ENCODE data around the gene UNC13D. TPM values are rescaled to one million over a fixed set of nuclear protein-coding genes. Genes with fewer than 3 reads are reported as not detected.

UNC13D gene
- total RNA-seq, 4 donors from 2014 or later, result 3.2 to 27.1 (median 8.2) TPM

DNA sequence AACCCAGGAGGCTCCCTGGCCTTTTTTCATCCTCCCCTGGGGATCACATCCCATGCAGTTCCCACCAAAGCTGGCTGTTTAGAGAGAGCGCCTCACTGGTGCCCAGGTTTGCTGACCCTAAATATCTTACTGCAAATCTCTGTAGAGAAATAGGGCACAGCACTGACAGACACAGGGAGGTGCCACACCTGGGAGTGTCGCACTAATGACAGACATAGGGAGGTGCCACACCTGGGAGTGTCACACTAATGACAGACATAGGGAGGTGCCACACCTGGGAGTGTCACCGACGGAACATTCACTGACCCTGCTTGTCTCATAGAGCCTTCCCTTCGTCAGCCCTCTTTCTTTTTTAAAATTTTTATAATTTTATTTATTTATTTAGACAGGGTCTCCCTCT lies 34.0 kb downstream of the UNC13D start:
- ATAC-seq (ENCODE audit: low FRiP score), result no peak
- DNase-seq (ENCODE audit: low spot score), result no peak

DNA sequence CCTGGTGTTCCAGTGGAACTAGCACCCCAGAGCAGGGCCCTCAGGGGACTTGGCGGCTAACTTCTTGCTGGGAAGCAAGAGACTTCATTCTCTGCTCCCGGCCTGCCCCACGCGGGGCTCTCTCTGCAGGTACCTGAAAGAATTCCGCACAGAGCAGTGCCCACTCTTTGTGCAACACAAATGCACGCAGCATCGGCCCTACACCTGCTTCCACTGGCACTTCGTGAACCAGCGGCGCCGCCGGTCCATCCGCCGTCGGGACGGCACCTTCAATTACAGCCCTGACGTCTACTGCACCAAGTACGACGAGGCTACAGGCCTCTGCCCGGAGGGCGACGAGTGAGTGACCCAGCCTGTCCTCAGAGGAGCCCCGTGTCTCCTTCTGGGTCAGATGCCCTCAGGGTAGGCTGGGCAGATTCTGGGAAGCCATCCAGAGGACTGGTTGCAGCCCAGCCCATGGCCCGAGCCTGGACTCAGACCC lies 34.5 kb downstream of the UNC13D start:
- DNase-seq (ENCODE audit: low spot score), result no peak
- ATAC-seq (ENCODE audit: low FRiP score), result no peak
- TF ChIP-seq, protein P1, sequence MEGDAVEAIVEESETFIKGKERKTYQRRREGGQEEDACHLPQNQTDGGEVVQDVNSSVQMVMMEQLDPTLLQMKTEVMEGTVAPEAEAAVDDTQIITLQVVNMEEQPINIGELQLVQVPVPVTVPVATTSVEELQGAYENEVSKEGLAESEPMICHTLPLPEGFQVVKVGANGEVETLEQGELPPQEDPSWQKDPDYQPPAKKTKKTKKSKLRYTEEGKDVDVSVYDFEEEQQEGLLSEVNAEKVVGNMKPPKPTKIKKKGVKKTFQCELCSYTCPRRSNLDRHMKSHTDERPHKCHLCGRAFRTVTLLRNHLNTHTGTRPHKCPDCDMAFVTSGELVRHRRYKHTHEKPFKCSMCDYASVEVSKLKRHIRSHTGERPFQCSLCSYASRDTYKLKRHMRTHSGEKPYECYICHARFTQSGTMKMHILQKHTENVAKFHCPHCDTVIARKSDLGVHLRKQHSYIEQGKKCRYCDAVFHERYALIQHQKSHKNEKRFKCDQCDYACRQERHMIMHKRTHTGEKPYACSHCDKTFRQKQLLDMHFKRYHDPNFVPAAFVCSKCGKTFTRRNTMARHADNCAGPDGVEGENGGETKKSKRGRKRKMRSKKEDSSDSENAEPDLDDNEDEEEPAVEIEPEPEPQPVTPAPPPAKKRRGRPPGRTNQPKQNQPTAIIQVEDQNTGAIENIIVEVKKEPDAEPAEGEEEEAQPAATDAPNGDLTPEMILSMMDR (IDR thresholded peaks at IDR 0.05), result no peak

More for the DNA sequence above, 34.0 kb downstream of the UNC13D start:
- TF ChIP-seq, protein P1 (IDR thresholded peaks at IDR 0.05), result no peak

DNA sequence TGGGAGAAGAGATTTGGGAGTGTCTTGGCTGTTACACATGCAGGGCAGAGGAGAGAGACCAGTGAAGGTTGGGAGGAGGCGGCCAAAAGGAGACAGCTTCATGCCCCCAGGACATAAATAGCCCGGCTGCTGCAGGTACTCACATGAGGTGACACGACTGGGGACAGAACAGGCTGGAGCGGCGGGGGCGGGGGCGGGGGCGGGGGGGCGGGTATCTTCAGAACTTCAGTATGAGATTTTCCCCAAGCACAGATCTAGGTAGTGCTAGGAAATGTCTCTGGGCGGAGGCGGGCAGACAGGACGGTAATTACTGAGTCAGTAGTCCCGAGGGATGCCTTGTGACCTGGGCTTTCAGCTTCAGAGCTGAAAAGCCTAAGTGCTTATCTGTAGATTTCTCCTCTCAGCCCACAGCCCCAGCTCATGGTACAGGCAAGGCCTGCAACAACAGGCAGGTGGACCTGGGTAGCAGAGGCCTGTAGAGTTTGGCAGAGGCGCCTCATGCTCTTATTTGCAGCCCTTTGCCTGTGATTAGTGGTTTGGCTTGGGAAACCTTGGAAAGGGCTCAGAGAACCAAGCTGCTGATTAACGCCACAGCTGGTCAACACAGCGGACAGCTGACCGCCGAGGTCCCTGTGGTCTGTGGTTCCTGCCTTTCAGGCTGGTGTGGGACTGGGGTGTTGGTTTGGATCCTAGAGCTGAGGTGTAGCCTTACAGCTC lies 35.1 kb downstream of the UNC13D start:
- ATAC-seq (ENCODE audit: low FRiP score) (peak; percentile 57), DNase-seq (ENCODE audit: low spot score) (no peak)
- TF ChIP-seq, protein P1 (IDR thresholded peaks at IDR 0.05), result no peak

DNA sequence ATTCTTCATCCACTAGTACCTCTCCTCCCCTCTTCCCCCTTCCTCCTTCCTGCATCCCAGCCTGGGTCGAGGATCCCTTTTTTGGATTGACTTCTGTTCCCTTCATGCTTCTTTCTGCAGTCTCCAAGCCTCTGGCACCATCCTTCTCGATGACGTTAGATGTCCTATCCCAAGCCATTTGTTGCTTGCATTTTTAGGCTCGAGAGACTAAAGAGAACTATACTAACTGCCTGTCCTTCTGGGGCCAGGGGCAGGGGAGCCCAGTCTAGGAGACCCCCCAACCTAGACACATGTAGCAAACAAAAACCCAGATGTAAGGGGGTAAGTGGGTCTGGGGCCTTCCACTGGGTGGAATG lies 35.7 kb downstream of the UNC13D start:
- DNase-seq (ENCODE audit: low spot score), result no peak
- ATAC-seq (ENCODE audit: low FRiP score), result no peak
- TF ChIP-seq, protein P1 (IDR thresholded peaks at IDR 0.05), result no peak

DNA sequence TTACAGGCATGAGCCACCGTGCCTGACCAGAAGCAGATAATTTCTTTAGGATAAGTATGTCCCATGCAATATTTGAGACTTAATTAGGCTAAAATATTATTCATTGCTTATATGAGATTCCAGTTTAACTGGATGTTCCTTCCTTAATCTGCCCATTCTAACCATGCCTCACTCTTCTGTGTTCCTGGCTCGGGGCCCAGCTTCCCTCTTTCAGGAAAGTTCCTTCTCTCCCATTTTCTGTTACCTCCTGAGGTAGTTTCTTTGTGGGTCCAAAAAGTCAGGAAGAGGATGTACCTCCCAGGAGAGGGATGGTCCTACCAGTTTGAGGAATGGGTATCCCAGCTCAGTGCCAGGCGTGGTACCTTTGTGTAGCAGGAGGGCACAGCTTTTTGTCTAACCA lies 36.3 kb downstream of the UNC13D start:
- ATAC-seq (ENCODE audit: low FRiP score), result no peak
- TF ChIP-seq, protein P1 (IDR thresholded peaks at IDR 0.05), result no peak
- DNase-seq (ENCODE audit: low spot score), result no peak

DNA sequence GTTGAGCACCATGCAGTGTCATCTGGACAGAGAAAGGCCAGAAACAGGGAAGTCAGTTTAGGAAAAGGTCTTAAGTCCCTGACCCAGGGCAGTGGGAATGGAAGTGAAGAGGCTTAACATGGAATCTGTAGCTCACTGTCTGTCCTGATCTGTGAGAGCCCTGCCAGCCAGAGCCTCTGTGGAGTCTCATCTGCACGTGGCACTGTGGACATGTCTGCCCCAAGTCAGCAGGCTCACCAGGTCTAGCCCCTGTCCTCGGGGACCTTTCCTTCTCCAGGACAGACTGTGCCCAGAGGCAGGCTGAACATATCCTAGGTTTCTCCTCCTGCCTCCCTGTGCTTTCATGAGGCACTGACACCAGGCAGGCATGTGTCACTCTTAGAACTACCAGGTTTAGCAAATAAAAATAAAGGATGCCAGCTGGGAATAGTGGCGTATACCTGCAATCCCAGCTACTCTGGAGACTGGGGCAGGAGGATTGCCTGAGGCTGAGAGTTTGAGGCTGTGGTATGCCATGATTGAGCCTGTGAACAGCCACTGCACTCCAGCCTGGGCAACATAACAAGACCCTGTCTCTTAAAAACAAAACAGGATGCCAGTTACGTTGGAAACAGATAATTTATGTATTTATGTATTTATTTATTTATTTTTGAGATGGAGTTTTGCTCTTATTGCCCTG lies 37.2 kb downstream of the UNC13D start:
- ATAC-seq (ENCODE audit: low FRiP score) (no peak), DNase-seq (ENCODE audit: low spot score) (no peak)
- TF ChIP-seq, protein P1 (IDR thresholded peaks at IDR 0.05), result no peak

DNA sequence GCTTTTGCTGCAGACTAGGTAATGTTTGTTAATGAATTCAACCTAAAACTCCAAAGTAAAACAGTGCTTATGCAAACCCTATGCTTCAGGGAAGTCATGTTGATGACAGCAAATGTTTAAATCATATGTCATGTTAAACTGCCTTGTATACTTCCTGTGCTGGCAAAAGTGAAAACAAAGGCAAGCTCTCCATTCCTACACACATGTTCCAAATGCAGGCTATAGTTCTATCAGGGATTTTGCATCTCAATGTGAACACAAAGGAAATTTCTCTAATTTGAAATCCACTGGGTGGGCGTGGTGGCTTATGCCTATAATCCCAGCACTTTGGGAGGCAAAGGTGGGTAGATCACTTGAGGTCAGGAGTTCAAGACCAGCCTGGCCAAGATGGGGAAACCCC lies 40.3 kb downstream of the UNC13D start:
- DNase-seq (ENCODE audit: low spot score) (no peak), ATAC-seq (ENCODE audit: low FRiP score) (no peak)
- TF ChIP-seq, protein P1 (IDR thresholded peaks at IDR 0.05), result no peak
